ENCODE measurements around the gene PALM2AKAP2.

PALM2AKAP2 gene

DNA sequence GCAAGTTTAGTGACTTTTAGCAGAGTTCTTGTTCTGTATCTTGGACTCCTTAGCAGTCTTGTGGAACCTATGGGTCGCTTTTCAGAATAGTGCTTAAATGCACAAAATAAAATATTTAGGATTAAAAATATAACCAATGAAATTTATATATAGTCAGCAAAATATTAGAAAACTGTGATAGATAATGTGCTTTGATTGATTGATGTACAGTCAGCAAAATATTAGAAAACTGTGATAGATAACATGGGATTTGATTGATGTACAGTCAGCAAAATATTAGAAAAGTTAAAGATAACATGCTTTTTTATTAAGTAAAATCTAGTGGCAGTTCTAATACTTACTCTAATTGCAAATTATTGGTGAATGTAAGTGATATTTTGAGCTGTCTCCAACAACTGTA is 16.1 kb downstream of the PALM2AKAP2 start:
- Histone ChIP-seq H3K36me3 (ENCODE audit: control insufficient read depth, insufficient read depth, low read length) (no peaks in the 10 kb centered on the region), H3K4me3 (replicated peaks; ENCODE audit: low read depth, low read length) (no peak overlapping the region), H3K27me3 (replicated peaks; ENCODE audit: control insufficient read depth, insufficient read depth, low read length) (no peaks in the 10 kb centered on the region)
- no peak for DNase-seq (ENCODE audit: extremely low read depth, insufficient read length)
- no peak for TF ChIP-seq CTCF (IDR thresholded peaks at IDR 0.05; ENCODE audit: insufficient read depth, low read length, poor library complexity, severe bottlenecking)

GRCh38 chr9:109797006-109797405 is 17.0 kb downstream of the PALM2AKAP2 start:
- no peak overlapping the region for H3K4me3 ChIP-seq (replicated peaks; ENCODE audit: low read depth, low read length)
- no peak for TF ChIP-seq CTCF (IDR thresholded peaks at IDR 0.05; ENCODE audit: insufficient read depth, low read length, poor library complexity, severe bottlenecking)
- DNase-seq (ENCODE audit: extremely low read depth, insufficient read length), result no peak
- H3K36me3 ChIP-seq (ENCODE audit: control insufficient read depth, insufficient read depth, low read length), result no peaks in the 10 kb centered on the region
- H3K27me3 ChIP-seq (replicated peaks; ENCODE audit: control insufficient read depth, insufficient read depth, low read length), result no peaks in the 10 kb centered on the region

DNA sequence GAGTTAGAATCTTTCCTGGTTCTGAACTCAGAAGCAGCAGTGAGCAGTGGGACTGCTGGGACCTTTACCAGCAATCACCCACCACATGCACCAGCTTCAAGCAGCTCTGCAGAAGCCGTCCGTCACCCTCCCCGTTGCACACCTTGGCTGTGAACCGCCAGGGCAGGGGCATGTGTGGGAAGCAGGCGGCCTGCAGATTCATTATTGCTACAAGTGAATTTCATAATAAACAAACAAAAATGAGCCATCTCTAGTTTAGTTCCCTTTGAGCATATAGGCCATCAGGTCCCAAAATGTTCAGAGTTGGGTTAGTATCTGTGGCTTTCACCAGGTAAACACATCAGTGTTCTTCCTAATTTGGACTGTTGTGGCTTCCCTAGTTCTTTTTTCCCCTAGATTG is 17.5 kb downstream of the PALM2AKAP2 start:
- H3K27me3 ChIP-seq (replicated peaks; ENCODE audit: control insufficient read depth, insufficient read depth, low read length), result peaks cover under 1% of the 10 kb centered on the region
- no peaks in the 10 kb centered on the region for H3K36me3 ChIP-seq (ENCODE audit: control insufficient read depth, insufficient read depth, low read length)
- no peak overlapping the region for H3K4me3 ChIP-seq (replicated peaks; ENCODE audit: low read depth, low read length)
- no peak for DNase-seq (ENCODE audit: extremely low read depth, insufficient read length)
- no peak for TF ChIP-seq CTCF (IDR thresholded peaks at IDR 0.05; ENCODE audit: insufficient read depth, low read length, poor library complexity, severe bottlenecking)

- DNase-seq (ENCODE audit: extremely low read depth, insufficient read length), result no peak
- Histone ChIP-seq H3K4me3 (replicated peaks; ENCODE audit: low read depth, low read length) (no peak overlapping the region), H3K36me3 (ENCODE audit: control insufficient read depth, insufficient read depth, low read length) (no peaks in the 10 kb centered on the region), H3K27me3 (replicated peaks; ENCODE audit: control insufficient read depth, insufficient read depth, low read length) (peaks cover 2% of the 10 kb centered on the region)
- TF ChIP-seq CTCF (IDR thresholded peaks at IDR 0.05; ENCODE audit: insufficient read depth, low read length, poor library complexity, severe bottlenecking), result no peak
Observed at GRCh38 chr9:109799141-109799540, 19.1 kb downstream of the PALM2AKAP2 start.

DNA sequence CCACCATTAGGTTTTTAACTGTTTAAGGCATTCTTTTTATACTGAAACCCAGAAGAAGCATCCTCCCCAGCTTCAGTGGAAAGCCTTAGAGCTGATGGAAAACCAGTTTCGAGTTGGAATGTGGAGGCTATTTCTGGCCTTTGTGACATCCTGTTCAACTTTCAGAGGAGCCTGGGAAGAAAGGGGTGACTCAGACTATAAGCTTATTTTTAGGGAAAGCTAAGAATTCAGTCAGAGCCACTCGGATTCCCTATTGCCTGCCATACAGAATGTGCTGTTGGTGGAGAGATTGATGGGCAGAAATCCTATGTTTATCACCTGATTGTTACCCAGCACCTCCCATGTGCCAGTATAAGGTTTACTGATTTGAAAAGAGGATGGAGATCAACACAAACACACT is 19.8 kb downstream of the PALM2AKAP2 start:
- no peak overlapping the region for H3K4me3 ChIP-seq (replicated peaks; ENCODE audit: low read depth, low read length)
- no peak for TF ChIP-seq CTCF (IDR thresholded peaks at IDR 0.05; ENCODE audit: insufficient read depth, low read length, poor library complexity, severe bottlenecking)
- peaks cover 2% of the 10 kb centered on the region for H3K27me3 ChIP-seq (replicated peaks; ENCODE audit: control insufficient read depth, insufficient read depth, low read length)
- H3K36me3 ChIP-seq (ENCODE audit: control insufficient read depth, insufficient read depth, low read length), result no peaks in the 10 kb centered on the region
- DNase-seq (ENCODE audit: extremely low read depth, insufficient read length), result no peak

DNA sequence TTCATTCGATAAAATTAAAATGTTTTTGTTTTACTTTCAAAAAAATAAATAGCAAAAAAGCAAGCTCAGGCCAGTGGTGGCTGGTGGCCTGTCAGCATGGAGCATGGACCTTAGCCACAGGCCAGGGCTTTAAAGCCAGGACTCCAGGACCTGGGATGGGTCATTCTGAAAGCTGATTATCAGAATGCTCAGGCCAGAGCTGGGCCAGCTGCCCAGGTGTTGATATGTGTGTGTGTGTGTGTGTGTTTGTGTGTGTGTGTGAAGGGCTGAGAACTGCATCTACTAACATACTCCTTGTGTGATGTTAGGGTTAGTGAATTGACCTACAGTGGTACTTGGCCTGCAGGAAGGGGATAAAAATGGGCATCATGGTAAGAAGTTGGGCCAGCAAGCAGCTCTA is 21.5 kb downstream of the PALM2AKAP2 start:
- Histone ChIP-seq H3K27me3 (replicated peaks; ENCODE audit: control insufficient read depth, insufficient read depth, low read length) (peaks cover 2% of the 10 kb centered on the region), H3K36me3 (ENCODE audit: control insufficient read depth, insufficient read depth, low read length) (no peaks in the 10 kb centered on the region), H3K4me3 (replicated peaks; ENCODE audit: low read depth, low read length) (no peak overlapping the region)
- no peak for TF ChIP-seq CTCF (IDR thresholded peaks at IDR 0.05; ENCODE audit: insufficient read depth, low read length, poor library complexity, severe bottlenecking)
- DNase-seq (ENCODE audit: extremely low read depth, insufficient read length), result no peak
